ENCODE results near the gene MUC22.

Gene MUC22

DNA sequence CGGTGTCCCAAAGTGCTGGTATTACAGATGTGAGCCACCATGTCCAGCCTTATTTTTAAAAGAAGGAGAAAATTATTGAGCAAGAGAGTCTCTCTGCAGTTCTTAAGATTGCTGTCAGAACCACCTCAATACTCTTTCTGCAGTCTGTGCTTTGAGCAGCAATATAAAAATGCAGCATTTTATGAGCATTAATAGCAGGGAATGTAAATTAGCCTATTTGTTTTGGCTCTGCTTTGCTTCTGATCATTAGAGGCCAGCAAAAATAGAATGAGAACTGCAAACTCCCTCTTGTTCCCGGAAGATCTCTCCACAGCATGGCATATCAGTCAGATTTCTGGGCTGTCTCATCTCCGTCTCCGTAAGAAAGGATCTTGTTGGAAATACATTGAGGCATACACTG is 66.3 kb downstream of the MUC22 start:
- DNase-seq (ENCODE audit: low read depth, low spot score) = no peak

DNA sequence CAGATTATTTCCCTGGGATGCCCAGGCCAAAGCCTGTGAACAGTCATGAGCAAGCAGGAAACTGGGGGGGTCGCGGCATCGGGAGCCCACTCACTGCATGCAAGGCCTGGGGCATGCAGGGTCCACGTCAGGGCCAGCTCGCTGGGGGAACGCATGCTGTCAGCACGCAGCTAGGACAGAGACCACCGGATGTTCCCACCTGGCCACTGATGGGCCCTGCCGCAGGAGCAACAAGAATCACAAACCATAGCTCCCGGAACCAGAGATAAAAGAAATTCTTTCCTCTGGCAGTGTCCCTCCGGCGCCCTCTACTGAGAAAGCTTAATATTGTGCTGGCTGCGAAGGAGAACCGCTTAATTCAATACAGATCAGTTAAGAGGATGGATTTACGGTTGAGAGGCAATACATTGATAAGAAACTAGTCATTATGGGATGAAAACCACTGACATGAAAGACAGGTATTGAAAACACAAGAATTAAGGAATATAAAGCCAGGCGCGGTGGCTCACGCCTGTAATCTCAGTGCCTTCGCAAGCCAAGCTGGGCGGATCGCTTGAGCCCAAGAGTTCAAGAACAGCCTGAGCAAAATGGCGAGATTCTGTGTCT is 69.5 kb downstream of the MUC22 start:
- peak; percentile 38 for DNase-seq (ENCODE audit: low read depth, low spot score)

DNA sequence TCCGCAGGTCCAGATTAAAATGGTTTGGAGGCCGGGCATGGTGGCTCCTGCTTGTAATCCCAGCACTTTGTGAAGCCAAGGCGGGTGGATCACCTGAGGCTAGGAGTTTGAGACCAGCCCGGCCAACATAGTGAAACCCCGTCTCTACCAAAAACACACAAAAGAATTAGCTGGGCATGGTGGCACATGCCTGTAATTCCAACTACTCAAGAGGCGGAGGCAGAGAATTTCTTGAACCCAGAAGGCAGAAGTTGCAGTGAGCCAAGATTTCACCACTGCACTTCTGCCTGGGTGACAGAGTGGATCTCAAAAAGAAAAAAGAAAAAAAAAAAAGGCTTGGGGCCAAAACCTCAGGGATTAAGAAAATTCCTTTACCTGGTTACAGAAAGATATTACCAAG is 71.6 kb downstream of the MUC22 start:
- DNase-seq (ENCODE audit: low read depth, low spot score) = no peak

- DNase-seq (ENCODE audit: low read depth, low spot score) = no peak
Measured at GRCh38 chr6:31083742-31084354, 73.6 kb downstream of the MUC22 start.
